Measurements from ENCODE around the gene CIROP.

DNA sequence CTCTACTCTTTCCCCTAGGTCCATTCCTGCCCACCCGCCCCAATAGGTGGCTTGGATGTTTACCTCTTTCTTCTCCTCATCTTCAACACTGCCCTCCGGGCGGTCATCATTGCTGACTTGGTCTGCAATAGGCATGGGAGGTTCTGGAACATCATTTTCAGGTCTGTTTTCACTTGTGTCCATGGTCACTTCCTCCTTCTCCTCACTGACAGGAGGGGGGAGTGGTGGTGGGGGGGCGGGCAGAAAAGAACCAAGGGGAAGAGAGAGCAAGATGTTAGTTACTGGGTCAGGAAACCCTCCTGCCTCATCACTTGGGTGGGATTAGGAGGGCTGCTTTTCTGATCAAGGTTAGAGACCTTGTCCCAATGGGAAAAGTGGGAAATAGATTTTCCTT, 35.4 kb downstream of the CIROP start:
- TF ChIP-seq POLR2A (IDR thresholded peaks at IDR 0.05; ENCODE audit: low read depth): no peak
- TF ChIP-seq, protein P1, sequence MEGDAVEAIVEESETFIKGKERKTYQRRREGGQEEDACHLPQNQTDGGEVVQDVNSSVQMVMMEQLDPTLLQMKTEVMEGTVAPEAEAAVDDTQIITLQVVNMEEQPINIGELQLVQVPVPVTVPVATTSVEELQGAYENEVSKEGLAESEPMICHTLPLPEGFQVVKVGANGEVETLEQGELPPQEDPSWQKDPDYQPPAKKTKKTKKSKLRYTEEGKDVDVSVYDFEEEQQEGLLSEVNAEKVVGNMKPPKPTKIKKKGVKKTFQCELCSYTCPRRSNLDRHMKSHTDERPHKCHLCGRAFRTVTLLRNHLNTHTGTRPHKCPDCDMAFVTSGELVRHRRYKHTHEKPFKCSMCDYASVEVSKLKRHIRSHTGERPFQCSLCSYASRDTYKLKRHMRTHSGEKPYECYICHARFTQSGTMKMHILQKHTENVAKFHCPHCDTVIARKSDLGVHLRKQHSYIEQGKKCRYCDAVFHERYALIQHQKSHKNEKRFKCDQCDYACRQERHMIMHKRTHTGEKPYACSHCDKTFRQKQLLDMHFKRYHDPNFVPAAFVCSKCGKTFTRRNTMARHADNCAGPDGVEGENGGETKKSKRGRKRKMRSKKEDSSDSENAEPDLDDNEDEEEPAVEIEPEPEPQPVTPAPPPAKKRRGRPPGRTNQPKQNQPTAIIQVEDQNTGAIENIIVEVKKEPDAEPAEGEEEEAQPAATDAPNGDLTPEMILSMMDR (IDR thresholded peaks at IDR 0.05): no peak
- no peak for TF ChIP-seq POLR2AphosphoS5 (IDR thresholded peaks at IDR 0.05)
